ENCODE results near the gene CDC42BPG.
"Not testable (repeated sequence)": the region's sequence is repeated elsewhere in the genome, so short reads cannot be mapped to it uniquely, and the experiment has no call there.

Gene CDC42BPG

GRCh38 chr11:64848214-64848825 lies 3.9 kb upstream of the CDC42BPG start:
- Histone ChIP-seq H3K4me1 (ENCODE audit: control insufficient read depth, insufficient read depth, low read length) (peaks cover 8% of the 10 kb centered on the region), H3K9ac (ENCODE audit: low read length) (no peak overlapping the region), H3K36me3 (ENCODE audit: control insufficient read depth, insufficient read depth, low read length) (peaks cover 1% of the 10 kb centered on the region), H3K4me3 (ENCODE audit: low read length) (no peak overlapping the region), H3K27ac (ENCODE audit: low read depth, low read length) (no peak overlapping the region), H3K27me3 (ENCODE audit: control insufficient read depth, insufficient read depth, low read length) (no peaks in the 10 kb centered on the region)

GRCh38 chr11:64846998-64847666 lies 2.7 kb upstream of the CDC42BPG start:
- Histone ChIP-seq H3K27me3 (ENCODE audit: control insufficient read depth, insufficient read depth, low read length) (no peaks in the 10 kb centered on the region), H3K4me3 (ENCODE audit: low read length) (no peak overlapping the region), H3K36me3 (ENCODE audit: control insufficient read depth, insufficient read depth, low read length) (no peaks in the 10 kb centered on the region), H3K9ac (ENCODE audit: low read length) (no peak overlapping the region), H3K27ac (ENCODE audit: low read depth, low read length) (no peak overlapping the region), H3K4me1 (ENCODE audit: control insufficient read depth, insufficient read depth, low read length) (peaks cover 8% of the 10 kb centered on the region)

- H3K27ac ChIP-seq (ENCODE audit: low read depth, low read length); H3K36me3 ChIP-seq (ENCODE audit: control insufficient read depth, insufficient read depth, low read length); H3K9ac ChIP-seq (ENCODE audit: low read length); H3K27me3 ChIP-seq (ENCODE audit: control insufficient read depth, insufficient read depth, low read length); H3K4me3 ChIP-seq (ENCODE audit: low read length); H3K4me1 ChIP-seq (ENCODE audit: control insufficient read depth, insufficient read depth, low read length): not testable (repeated sequence)
These were observed 1.3 kb upstream of the CDC42BPG start for GRCh38 chr11:64845776-64846129.

GRCh38 chr11:64845129-64845775 lies 799 bp upstream of the CDC42BPG start:
- Histone ChIP-seq H3K27me3 (ENCODE audit: control insufficient read depth, insufficient read depth, low read length) (no peaks in the 10 kb centered on the region), H3K4me3 (ENCODE audit: low read length) (peak overlapping the region; percentile 51), H3K4me1 (ENCODE audit: control insufficient read depth, insufficient read depth, low read length) (peaks cover 8% of the 10 kb centered on the region), H3K27ac (ENCODE audit: low read depth, low read length) (no peak overlapping the region), H3K9ac (ENCODE audit: low read length) (no peak overlapping the region), H3K36me3 (ENCODE audit: control insufficient read depth, insufficient read depth, low read length) (no peaks in the 10 kb centered on the region)

- Histone ChIP-seq H3K4me1 (ENCODE audit: control insufficient read depth, insufficient read depth, low read length) (peaks cover 4% of the 10 kb centered on the region), H3K9ac (ENCODE audit: low read length) (no peak overlapping the region), H3K4me3 (ENCODE audit: low read length) (peak overlapping the region; percentile 65), H3K27me3 (ENCODE audit: control insufficient read depth, insufficient read depth, low read length) (no peaks in the 10 kb centered on the region), H3K36me3 (ENCODE audit: control insufficient read depth, insufficient read depth, low read length) (no peaks in the 10 kb centered on the region), H3K27ac (ENCODE audit: low read depth, low read length) (no peak overlapping the region)
These were observed 645 bp downstream of the CDC42BPG start for GRCh38 chr11:64843686-64844329.

- peak overlapping the region; percentile 36 for H3K4me3 ChIP-seq (ENCODE audit: low read length)
- H3K27me3 ChIP-seq (ENCODE audit: control insufficient read depth, insufficient read depth, low read length) = no peaks in the 10 kb centered on the region
- peak overlapping the region; percentile 30 for H3K9ac ChIP-seq (ENCODE audit: low read length)
- no peaks in the 10 kb centered on the region for H3K36me3 ChIP-seq (ENCODE audit: control insufficient read depth, insufficient read depth, low read length)
- no peak overlapping the region for H3K27ac ChIP-seq (ENCODE audit: low read depth, low read length)
- peaks cover 4% of the 10 kb centered on the region for H3K4me1 ChIP-seq (ENCODE audit: control insufficient read depth, insufficient read depth, low read length)
These were observed 1.4 kb downstream of the CDC42BPG start for GRCh38 chr11:64842851-64843685.

- H3K9ac ChIP-seq (ENCODE audit: low read length) = no peak overlapping the region
- no peaks in the 10 kb centered on the region for H3K36me3 ChIP-seq (ENCODE audit: control insufficient read depth, insufficient read depth, low read length)
- H3K4me3 ChIP-seq (ENCODE audit: low read length) = no peak overlapping the region
- peaks cover 2% of the 10 kb centered on the region for H3K4me1 ChIP-seq (ENCODE audit: control insufficient read depth, insufficient read depth, low read length)
- H3K27me3 ChIP-seq (ENCODE audit: control insufficient read depth, insufficient read depth, low read length) = no peaks in the 10 kb centered on the region
- H3K27ac ChIP-seq (ENCODE audit: low read depth, low read length) = no peak overlapping the region
These were observed 2.1 kb downstream of the CDC42BPG start for GRCh38 chr11:64842366-64842759.

- H3K9ac ChIP-seq (ENCODE audit: low read length) = no peak overlapping the region
- H3K27me3 ChIP-seq (ENCODE audit: control insufficient read depth, insufficient read depth, low read length) = no peaks in the 10 kb centered on the region
- no peak overlapping the region for H3K4me3 ChIP-seq (ENCODE audit: low read length)
- H3K4me1 ChIP-seq (ENCODE audit: control insufficient read depth, insufficient read depth, low read length) = no peaks in the 10 kb centered on the region
- no peak overlapping the region for H3K27ac ChIP-seq (ENCODE audit: low read depth, low read length)
- no peaks in the 10 kb centered on the region for H3K36me3 ChIP-seq (ENCODE audit: control insufficient read depth, insufficient read depth, low read length)
These were observed 2.7 kb downstream of the CDC42BPG start for GRCh38 chr11:64841592-64842365.

- Histone ChIP-seq H3K27me3 (ENCODE audit: control insufficient read depth, insufficient read depth, low read length) (no peaks in the 10 kb centered on the region), H3K36me3 (ENCODE audit: control insufficient read depth, insufficient read depth, low read length) (no peaks in the 10 kb centered on the region), H3K4me1 (ENCODE audit: control insufficient read depth, insufficient read depth, low read length) (no peaks in the 10 kb centered on the region), H3K4me3 (ENCODE audit: low read length) (no peak overlapping the region), H3K27ac (ENCODE audit: low read depth, low read length) (no peak overlapping the region), H3K9ac (ENCODE audit: low read length) (no peak overlapping the region)
These were observed 4.3 kb downstream of the CDC42BPG start for GRCh38 chr11:64839887-64840782.

GRCh38 chr11:64839335-64839734 lies 5.1 kb downstream of the CDC42BPG start:
- H3K36me3 ChIP-seq (ENCODE audit: control insufficient read depth, insufficient read depth, low read length) = no peaks in the 10 kb centered on the region
- no peaks in the 10 kb centered on the region for H3K4me1 ChIP-seq (ENCODE audit: control insufficient read depth, insufficient read depth, low read length)
- no peak overlapping the region for H3K27ac ChIP-seq (ENCODE audit: low read depth, low read length)
- no peaks in the 10 kb centered on the region for H3K27me3 ChIP-seq (ENCODE audit: control insufficient read depth, insufficient read depth, low read length)
- H3K4me3 ChIP-seq (ENCODE audit: low read length) = no peak overlapping the region
- no peak overlapping the region for H3K9ac ChIP-seq (ENCODE audit: low read length)

Measured in rectal smooth muscle tissue (tissue), 1 donor.